Measurements from ENCODE around the gene DEDD2.

Gene DEDD2

DNA sequence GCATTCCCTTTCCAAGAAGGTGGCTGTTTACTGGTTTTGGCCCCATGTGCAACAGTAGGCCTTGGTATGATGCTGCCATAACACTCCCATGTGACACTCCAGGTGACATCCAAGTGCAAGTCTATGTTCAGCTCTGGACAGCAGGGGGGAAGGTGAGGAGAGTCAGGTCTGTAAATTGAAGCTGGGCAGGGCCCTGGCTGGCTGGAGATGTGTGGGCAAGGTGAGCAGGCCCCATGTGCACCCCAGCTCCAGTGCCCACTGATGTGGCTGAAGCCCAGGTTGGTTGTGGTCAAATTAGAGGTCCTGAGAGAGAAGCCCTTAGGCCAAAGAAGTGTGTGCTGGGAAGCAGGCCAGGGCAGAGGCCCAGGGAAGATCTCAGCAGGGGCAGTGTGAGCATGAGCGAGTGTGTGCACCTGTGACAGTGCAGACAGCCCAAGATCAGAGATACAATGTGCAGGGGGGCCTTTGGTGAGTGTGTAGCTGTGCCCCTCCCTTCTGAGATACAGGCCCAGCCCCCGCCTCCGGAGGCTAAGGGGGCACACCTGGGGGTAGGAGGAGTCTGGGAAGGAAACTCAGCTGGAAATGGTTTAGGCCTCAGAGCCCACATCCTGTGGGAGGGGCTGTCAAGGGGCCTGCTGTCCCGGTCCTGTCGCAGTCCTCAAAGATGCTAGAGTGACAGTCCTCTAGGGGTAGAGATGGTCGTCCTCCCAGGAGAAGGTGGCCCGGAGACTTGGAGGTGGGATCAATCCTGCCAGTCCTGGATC lies 18.6 kb downstream of the DEDD2 start:
- no peak for DNase-seq

DNA sequence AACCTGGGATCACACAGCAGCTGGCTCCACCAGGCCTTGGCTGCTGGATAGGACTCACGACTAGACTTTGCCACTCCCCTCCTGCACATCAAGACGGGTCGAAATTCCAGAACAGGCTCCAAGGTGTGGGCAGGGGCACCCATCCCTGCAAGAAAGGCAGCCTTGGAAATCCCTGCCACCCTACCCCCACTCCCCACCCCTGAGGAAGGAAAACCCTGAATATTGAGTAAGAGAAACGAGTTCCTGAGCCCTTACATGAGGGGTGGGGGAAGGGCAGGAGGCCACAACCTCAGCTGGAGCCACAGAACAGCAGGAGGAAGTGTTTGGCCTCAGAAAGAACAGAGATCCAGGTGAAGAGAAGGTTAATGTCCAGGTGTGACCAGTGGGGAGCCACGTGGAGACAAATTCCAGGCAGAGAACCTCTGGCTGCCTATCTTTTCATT lies 20.1 kb downstream of the DEDD2 start:
- DNase-seq, result no peak

DNA sequence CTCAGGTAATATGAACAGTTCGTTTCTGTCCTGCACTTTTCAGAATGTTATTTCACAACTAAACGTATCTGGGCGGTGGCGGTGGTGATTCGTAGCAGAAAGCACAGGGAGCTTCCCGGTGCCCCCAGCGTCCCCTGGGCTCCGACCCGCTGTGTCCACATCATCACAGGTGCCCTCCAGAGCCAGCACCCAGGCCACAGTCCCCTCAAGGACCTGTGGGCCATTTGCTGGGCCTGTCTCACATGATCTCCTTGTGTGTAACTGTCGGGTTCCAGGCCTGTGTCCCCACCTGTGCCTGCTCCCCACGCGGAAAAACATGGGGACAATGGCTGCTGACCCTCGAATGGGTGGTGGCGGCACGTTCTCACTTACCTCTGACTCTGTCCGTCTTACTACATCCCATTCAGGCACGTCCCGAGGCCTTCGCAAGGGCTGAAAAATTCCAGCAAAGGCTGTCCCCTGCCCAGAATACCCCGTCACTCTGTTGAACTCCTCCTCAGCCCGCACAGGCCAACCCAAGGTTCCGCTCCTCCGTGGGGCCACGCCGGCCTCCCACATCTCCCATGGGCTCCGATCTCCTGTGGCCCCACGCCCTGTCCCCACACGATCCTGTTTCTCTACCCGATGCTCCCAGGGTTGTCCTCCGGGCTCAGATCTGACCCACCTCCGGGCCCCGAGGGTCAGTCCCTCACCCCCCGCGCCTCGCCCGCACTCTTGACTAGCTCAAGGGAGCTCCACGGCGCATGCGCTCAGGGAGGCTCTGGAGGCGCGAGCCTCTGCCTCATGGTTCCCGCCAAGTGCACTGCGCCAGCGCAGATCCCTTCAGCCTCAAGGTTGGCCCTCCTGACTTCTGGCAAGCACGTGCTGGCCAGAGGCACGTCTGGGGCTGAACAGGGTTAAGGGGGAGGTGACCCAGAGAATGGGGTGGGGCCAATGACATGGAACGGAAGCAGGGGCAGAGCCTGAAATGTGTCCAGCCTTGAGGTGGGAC lies 21.2 kb downstream of the DEDD2 start:
- no peak for DNase-seq

DNA sequence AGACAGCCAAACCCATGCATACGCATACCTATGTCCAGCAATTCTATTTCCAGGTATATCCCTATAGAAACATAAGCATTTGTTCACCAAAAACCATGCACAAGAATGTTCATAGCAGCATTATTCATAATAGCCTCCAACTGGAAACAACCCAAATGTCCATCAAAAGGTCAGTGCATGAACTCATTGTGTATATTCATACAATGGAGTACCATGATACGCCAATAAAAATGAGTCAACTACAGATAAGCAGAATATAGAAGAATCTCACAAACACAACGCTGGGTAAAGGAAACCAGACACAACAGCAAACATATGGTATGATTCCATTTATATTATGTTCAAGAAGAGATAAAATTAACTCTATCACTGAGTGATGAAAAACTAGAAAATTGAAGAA lies 23.8 kb downstream of the DEDD2 start:
- DNase-seq, result no peak

DNA sequence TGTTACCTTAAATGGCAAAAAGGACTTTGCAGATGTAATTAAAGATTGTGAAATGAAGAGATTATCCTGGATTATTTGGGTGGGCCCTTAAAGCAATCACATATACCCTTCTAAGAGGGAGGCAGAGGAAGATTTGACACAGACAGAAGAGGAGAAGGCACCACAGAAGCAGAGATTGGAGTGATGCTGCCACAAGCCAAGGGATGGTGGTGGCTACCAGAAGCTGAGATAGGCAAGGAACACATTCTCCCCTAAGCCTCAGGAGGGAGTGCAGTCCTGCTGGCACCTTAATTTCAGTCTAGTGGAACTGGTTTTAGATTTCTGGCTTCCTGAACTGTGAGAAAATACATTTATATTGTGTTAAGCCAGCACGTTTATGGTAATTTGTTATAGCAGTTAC lies 24.2 kb downstream of the DEDD2 start:
- DNase-seq, result no peak

DNA sequence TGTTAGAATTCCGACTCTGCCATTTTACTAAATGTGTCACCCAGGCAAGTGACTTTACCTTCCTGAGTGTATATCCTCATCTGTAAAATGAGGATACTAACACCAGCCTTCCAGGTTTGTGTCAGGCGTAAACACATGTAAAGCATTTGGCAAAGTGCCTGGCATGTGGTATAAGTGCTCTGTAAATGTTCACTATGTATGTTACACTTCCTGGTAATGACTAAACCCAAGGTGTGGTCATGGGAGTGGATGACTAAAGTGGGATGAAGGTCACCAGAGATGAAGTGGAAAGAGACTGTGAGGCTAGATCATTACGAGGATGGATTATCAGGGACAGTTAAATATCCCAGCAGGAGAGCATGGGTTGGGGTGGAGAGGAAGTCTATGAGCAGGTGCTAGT lies 25.6 kb downstream of the DEDD2 start:
- DNase-seq, result peak; percentile 31 to 36

DNA sequence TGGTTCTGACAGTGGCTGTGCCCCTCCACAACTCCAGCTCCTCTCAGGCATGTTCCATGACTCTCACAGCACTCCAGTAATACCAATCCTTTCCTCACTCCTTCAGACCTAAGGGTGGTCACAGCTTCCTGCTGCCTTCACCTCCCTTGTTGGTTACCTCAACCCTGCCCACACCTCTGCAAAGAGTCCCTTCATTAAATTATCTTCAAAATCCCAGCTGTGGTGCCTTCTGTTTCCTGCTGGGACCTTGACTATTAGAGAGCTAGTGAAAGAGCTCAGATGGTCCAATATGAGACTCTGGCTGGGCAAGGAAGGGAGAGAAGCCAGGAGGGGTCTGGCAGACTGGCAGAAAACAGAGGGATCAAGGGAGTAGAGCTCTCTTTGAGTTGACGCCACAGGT lies 26.1 kb downstream of the DEDD2 start:
- no peak for DNase-seq

DNA sequence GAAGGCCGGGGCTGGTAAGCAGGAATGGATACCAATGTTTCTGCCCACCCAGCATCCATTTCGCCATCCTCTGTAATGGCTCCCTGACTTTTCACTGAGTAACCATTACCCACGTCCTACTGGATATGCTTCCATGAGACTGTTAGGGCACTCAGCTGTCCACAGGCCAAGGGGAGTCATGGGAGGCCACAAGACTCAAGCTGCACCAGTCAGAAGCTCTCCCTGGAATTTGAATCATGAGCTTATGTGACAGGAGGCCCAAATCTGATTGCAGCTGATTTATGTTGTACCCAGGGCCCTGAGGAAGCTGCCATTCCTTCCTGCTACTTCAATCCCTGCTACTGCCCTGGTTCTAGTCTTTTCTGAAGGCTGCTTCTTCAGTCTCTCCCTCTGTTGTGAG lies 28.3 kb downstream of the DEDD2 start:
- DNase-seq, result no peak

DNA sequence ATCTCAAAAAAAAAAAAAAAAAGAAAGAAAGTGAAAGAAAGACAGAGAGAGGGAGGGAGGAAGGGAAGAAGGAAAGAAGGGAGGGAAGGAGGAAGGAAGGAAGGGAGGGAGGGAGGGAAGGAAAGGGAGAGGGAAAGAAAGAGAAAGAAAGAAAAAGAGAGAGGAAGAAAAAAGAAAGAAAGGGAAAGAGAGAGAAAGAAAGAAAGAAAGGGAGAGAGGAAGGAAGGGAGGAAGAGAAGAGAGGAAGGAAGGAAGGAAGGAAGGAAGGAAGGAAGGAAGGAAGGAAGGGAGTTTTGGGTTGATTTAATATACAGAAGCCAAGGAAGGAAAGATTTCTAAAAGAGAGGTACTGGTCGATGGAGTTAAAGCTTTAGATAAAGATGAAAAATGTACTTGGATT lies 28.8 kb downstream of the DEDD2 start:
- no peak for DNase-seq

DNA sequence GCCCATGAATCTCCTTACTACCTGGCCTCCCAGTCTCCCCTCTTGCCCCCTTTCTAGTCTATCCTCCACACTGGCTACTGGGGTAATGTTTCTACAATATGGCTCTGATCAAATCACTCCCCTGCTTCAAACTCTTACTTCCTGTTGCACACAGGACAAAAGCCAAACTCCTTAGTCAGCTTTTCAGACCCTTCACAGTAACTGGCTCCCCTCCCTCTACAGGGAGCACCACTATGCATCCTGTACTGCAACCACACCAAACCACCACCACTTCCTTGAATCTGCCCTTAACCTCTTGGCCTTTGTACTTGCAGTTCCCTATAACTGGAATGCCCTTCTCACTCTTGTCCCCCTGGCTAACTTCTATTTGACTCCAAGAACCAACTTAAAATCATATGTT lies 32.2 kb downstream of the DEDD2 start:
- DNase-seq, result no peak

DNA sequence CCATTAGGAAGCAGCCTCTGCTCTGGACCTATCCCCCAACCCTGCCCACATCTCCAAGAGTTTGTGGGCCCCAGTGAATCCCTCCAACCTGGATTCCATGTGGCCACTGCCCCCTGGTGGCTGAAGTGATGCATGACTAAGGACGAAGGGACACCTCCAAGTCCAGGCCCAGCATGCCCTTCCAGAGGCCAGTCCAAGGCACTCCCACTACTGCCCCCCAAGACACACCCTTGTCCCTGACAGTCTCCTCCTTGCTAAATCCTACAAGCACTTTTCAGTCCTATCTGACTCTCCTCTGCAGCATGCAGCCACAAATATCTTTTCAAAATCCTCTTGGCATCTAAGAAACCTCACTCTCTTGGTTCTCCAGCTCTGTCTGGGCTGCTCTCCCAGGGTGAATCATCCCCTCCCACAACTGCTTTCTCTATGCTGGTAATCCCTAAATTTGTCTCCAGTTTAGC lies 33.0 kb downstream of the DEDD2 start:
- DNase-seq, result peak; percentile 68 to 80

DNA sequence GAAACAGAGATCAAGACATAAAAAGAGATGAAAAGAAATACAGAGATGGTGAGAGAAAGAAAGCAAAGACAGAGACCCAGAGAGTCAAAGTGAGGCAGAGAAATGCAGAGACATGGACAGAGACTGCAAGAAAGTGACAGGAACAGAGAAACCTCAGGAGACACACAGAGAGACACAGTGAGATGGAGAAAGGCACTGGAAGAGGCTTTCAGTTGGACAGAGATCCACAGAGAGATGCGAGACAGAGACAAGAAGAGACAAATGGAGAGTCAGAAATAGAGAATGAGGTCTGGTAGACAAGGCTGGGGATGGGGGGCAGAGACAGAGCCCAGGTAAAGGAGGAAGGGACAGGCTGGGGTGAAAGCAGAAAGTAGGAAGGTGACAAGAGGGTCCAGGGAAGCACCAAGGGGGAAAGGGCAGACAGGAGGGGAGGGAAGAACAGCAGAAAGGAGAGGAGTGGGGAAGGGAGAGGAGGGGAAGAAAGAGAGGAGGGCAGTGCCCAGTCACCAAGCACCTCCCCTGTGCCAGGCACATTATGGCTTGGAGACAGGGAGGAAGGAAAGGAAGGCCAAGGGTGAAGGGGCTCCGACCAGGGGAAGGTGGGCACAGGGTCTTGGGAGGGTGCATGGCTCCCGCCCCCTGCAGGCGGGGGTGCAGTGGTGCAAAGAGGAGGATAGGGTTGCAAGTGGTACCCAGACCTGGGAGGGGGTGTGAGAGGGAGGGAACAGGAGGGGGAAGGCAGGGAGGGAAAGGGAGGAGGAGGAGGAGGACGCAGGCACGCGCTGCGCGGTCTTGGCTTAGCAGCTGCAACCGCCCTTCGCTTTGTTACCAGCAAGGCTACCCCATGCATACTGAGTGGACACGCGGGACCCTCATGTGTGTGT lies 38.4 kb downstream of the DEDD2 start:
- DNase-seq, result no peak

DNA sequence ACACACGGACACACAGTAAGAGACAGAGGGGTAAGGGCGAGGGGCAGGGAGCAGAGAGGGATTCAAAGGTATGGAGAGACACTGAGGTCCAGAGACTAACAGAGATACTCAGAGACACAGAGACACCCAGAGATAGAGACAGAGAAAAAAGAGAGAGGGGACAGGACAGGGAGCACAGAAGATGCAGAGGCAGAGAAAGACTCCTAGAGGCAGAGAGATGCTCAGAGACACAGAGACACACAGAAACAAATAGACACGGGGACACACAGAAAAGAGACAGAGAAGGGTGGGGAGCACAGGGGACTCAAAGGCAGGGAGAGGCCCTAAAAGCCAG lies 39.8 kb downstream of the DEDD2 start:
- DNase-seq, result no peak

DNA sequence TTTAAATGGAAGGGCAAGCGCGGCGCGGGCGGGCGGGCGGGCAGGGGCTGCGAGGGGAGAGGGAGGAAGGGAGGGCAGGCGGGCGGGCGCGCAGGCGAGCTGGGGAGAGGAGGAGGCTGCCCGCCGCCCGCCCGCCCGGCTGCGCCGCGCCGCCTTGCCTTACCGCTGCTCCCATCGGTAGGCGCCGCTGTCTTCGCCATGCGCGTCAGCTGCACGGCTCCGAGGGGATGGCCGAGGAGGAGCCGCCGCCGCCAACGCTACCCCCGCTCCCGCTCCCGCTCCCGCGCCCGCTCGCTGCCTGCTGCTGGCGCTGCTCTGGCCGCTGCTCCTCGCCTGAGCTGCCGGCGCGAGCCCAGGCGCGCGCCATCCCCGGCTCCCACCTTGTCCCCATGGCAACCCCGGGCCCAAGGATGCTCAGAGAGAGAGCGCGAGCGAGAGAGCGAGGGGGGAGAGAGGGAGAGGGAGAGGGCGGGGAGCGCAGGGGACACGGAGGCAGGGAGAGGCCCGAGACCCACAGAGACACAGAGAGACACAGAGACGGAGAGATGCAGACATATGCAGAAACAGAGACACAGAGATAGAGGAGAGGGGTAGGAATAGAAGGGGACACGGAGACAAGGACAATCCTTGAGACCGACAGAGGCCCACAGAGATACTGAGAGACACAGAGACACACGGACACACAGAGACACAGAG lies 40.3 kb downstream of the DEDD2 start:
- DNase-seq, result peak; percentile 76 to 89

DNA sequence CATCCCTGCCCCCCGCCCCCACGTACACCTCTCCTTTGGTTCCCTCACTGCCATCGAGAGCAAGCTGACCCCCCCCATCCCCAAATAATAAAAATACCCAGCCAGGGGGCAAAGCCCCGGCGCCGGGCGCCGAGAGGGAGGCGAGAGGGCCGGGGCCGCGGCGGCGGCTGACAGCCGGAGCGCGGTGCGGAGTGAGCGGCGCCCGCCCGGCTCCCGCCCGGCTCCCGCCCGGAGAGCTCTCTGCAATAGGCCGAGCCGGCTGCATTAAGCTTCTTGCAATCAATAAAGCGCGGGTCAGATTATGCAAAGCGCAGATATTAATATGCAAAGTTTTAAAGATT lies 40.9 kb downstream of the DEDD2 start:
- no peak for DNase-seq

DNA sequence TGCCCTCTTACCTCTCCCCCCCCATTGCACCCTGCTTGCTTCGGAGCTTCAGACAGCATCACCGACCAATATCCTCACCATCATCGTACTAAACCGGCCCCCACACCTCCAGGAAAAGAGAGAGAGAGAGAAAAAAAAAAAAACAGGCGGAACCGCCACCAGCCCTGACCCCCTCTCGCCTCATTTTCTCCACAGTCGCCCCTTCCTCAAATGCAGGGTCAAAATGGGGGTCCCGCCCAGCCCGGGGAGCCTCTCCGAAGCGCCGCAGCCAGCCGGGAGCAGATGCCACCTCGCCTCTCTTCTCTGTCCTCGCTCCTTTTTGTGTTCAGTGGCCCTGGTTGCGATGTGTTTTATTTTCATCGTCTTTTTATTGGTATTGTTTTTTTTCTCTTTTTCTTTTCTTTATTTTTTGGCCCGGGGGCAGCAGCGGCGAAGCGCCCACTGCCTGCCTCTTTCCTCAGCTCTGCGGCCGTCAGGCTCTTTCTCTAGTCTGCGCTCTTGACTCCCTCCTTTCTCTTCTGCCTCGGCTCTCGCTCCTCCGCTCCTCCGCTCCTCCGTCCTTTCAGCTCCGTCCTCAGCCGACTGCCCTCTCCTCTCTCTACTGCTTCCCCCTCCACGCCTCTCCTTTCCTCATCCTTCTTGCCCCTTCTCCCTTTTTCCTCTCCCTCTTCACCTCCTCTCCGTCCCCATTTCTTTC lies 41.4 kb downstream of the DEDD2 start:
- no peak for DNase-seq

DNA sequence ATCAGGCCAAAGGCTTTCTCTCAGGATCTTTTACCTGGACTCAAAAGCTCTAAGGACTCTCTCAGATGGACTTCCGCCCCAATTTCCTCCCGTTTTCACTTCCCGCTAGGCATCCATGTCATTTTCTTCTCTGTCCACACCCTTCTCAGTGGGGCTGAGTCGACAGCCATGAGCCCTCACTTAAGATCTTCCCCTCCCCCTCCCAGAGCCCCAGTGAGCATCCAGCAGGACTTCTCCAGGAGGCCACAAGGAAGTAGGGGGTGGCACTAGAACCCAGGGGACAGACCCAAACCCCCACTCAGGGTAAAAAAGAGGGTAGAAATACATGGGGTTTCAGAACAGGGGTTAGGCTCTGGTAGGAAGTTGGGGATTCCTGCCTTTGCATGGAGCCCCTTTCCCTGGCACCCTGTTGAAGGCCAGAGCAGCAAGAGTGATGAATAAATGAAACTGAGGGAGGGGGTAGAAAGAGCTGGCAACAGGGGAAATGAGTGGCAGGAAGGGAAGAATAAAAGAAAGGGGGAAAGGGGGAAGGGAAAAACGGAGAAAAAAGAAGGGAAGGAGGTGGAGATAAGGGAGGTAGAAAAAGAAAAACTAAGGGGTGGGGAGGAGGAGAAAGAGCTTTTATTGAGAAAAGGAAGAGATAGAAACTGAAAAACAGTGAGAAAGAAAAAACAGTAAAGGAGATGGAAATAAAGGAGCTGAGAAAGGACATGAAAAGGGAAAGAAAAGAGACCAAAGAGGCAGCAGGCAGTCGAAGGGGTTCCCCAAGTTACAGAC lies 42.3 kb downstream of the DEDD2 start:
- no peak for DNase-seq

DNA sequence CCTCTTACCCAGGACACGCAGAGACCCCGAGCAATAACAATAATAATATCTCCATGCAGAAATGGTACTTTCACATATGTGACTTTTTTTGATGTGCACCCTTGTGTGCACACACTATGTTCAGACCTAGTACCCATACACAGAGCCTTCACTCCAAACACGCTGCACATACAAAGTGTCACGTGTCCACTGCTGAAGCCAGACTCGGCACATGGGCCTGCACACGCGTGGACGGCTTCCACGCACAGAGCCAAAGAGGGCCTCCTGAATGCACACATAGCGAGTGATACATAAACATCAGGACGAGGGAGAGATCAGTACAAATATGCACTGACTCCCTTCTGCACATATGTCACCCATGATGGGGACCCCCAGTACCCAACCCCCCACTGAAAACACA lies 43.3 kb downstream of the DEDD2 start:
- DNase-seq, result no peak

DNA sequence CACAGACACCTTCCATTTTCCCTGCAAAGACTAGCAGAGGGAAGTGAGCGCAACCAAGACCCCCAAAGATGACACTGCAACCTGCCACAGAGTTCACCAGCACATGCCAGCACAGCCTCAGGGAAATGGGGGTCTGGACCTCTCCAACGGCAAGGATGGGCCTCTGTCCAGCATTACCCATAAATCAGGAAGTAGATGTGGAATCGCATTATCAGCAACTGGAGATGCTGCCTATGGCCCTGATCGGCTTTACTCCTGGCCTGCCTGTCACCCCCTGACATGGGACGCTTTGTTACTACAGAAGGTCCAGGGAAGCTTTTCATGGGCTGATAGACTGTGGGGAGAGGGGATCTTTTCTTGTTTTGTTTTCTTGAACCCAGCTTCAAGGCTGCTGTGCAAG lies 43.8 kb downstream of the DEDD2 start:
- DNase-seq, result no peak

DNA sequence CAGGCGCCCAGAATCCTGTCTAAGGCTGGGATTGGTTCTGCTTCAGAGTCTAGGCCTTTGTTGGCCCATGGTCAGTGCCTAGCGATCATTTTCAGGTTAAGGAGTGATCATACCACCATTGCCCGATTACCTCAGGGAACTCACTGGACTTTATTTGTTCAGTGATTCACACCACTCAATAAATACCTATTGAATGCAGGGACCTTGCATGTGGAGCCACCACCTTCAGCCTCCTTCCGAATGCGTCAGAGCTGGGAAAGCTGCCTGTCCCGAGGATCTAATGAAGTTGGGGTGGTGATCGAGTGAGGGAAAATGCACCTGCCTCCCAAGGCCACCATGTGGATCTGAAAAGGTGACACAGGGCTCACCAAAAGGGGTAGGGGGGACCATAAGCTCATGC lies 45.2 kb downstream of the DEDD2 start:
- peak in 1 of 2 experiments; percentile 48 for DNase-seq

DNA sequence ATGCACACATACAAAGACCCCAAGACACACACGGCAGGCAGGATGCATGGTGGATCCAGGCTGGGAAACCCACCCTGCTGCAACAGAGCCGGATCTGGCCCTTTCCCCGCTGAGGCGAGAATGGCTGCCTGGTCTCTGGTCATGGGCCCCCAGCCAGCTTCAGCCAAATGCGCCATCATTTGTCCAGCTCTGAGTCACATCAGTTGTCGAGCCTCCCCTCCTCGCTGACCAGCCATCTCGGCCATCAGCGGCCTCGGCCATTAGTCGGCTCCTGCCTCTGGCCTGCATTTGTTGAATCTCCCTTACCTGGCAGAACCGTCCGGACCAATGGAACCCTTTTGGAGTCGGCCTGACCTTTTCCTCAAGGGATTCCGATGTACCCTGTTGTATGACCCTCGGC lies 46.8 kb downstream of the DEDD2 start:
- DNase-seq, result no peak

All from SHP77 (cell line).